Endothelial cell of umbilical vein (primary cell): ENCODE data around the gene SOWAHB. TPM values are rescaled to one million over a fixed set of nuclear protein-coding genes. Genes with fewer than 3 reads are reported as not detected.

Source experiments
- BruUV-seq: library from RNA; stranded (reverse); fragments of 400-500 nt; replicated peaks from 2 replicates; lab custom pipeline; 2021; lab: Mats Ljungman, UMichigan
- CTCF ChIA-PET: fragments of 300-600, 350-600 bp; sonication (Branson Sonifier 250); formaldehyde crosslinking; loops from one replicate; lab custom pipeline; 2021; ENCODE audit warnings: antibody characterized with exemption, inconsistent platforms; lab: Charles Lee
- POLR2A ChIA-PET: fragments of 300-600, 350-600 bp; sonication (Branson Sonifier 250); formaldehyde crosslinking; loops from one replicate; lab custom pipeline; 2021; ENCODE audit warnings: antibody characterized with exemption, inconsistent platforms; lab: Charles Lee
- DNase-seq: peaks from one replicate; pipeline ENCODE4 v3.0.0-alpha.2; 2011; ENCODE audit warnings: low read depth, low spot score
- FAIRE-seq: peaks from 2 replicates; lab custom pipeline; 2011; peaks lifted over from hg19 to GRCh38; lab: Jason Lieb, UNC
- H2AFZ ChIP-seq: 2 replicates; pipeline ENCODE4 v1.6.0; 2012; ENCODE audit warnings: low read depth, low read length, control low read depth, inconsistent platforms
- H3K27ac ChIP-seq: 2 replicates; pipeline ENCODE4 v1.5.1; 2011; ENCODE audit warnings: low read depth, mild to moderate bottlenecking, control low read depth, low read length, moderate library complexity; ENCODE audit not compliant: insufficient read depth
- H3K27me3 ChIP-seq, 2 experiments: 2 replicates each; pipeline versions ENCODE4 v1.6.0 to v1.6.1; 2011; ENCODE audit warnings: low read length in 2 of 2, mixed read lengths in 1 of 2; ENCODE audit not compliant: control insufficient read depth in 2 of 2, insufficient read depth in 2 of 2
- H3K36me3 ChIP-seq, 2 experiments: 2 replicates in 1 of 2; 3 replicates in 1 of 2; pipeline ENCODE4 v1.5.1; 2011; ENCODE audit warnings: low read length in 2 of 2, mild to moderate bottlenecking in 1 of 2, moderate library complexity in 1 of 2; ENCODE audit not compliant: control insufficient read depth in 2 of 2, insufficient read depth in 2 of 2; ENCODE audit errors: extremely low read depth in 1 of 2
- H3K4me1 ChIP-seq: 3 replicates; pipeline ENCODE4 v1.5.1; 2011; ENCODE audit warnings: mild to moderate bottlenecking, low read length; ENCODE audit not compliant: control insufficient read depth, insufficient read depth; ENCODE audit errors: extremely low read depth
- H3K4me2 ChIP-seq: 2 replicates; pipeline ENCODE4 v1.6.1; 2011; ENCODE audit warnings: low read length, control low read depth, mixed read lengths; ENCODE audit not compliant: insufficient read depth
- H3K4me3 ChIP-seq, 3 experiments: fragments of 200-600 bp in 1 of 3; sonication (generic), shearing (Covaris generic) in 1 of 3; replicated peaks in 1 of 3; 2 replicates each; pipeline ENCODE4 v1.5.1; 2011 to 2016; ENCODE audit warnings: control low read depth in 3 of 3, low read length in 3 of 3, mild to moderate bottlenecking in 2 of 3, inconsistent platforms in 1 of 3, low read depth in 1 of 3, moderate library complexity in 1 of 3; ENCODE audit not compliant: insufficient read depth in 1 of 3
- H3K79me2 ChIP-seq: 2 replicates; pipeline ENCODE4 v1.6.0; 2012; ENCODE audit warnings: low read length, inconsistent platforms; ENCODE audit not compliant: control insufficient read depth, insufficient read depth
- H3K9ac ChIP-seq: replicated peaks from 2 replicates; pipeline ENCODE3; 2011; ENCODE audit warnings: low read length, control low read depth; ENCODE audit not compliant: insufficient read depth; ENCODE audit errors: extremely low read depth
- H3K9me1 ChIP-seq: replicated peaks from 3 replicates; pipeline ENCODE4 v1.6.0; 2011; ENCODE audit warnings: mild to moderate bottlenecking, low read length; ENCODE audit not compliant: control insufficient read depth, insufficient read depth; ENCODE audit errors: extremely low read depth
- H3K9me3 ChIP-seq: replicated peaks from 2 replicates; pipeline ENCODE4 v1.5.1; 2012; ENCODE audit warnings: low read length, inconsistent platforms; ENCODE audit not compliant: control insufficient read depth, insufficient read depth
- H4K20me1 ChIP-seq: replicated peaks from 2 replicates; pipeline ENCODE3; 2011; ENCODE audit warnings: mild to moderate bottlenecking, low read length; ENCODE audit not compliant: control insufficient read depth, insufficient read depth; ENCODE audit errors: extremely low read depth
- CTCF ChIP-seq, 2 donors: IDR thresholded peaks; 1 replicate in 1 of 2; 2 replicates in 1 of 2; pipeline ENCODE4 v1.5.1; 2011; ENCODE audit warnings: low read length in 2 of 2, mild to moderate bottlenecking in 2 of 2, moderate library complexity in 2 of 2, control low read depth in 1 of 2, inconsistent platforms in 1 of 2, low read depth in 1 of 2; ENCODE audit not compliant: insufficient read depth in 1 of 2; ENCODE audit errors: extremely low read depth in 1 of 2
- EZH2 ChIP-seq: IDR thresholded peaks from 2 replicates; pipeline ENCODE4 v1.6.1; 2012; ENCODE audit warnings: borderline replicate concordance, low read depth, mild to moderate bottlenecking, moderate library complexity, low read length, inconsistent platforms; ENCODE audit not compliant: severe bottlenecking
- FOS ChIP-seq: IDR thresholded peaks from 2 replicates; pipeline ENCODE4 v1.6.1; 2011; ENCODE audit warnings: mild to moderate bottlenecking, low read length, moderate library complexity, borderline replicate concordance; ENCODE audit not compliant: insufficient read depth
- GATA2 ChIP-seq: IDR thresholded peaks from 2 replicates; pipeline ENCODE4 v1.7.0; 2011; ENCODE audit warnings: low read depth, mild to moderate bottlenecking, moderate library complexity, mixed read lengths, low read length; ENCODE audit not compliant: insufficient read length, insufficient read depth
- JUN ChIP-seq: IDR thresholded peaks from 2 replicates; pipeline ENCODE4 v1.6.1; 2011; ENCODE audit warnings: borderline replicate concordance, low read depth; ENCODE audit not compliant: insufficient read length, insufficient read depth
- MAX ChIP-seq: IDR thresholded peaks from 2 replicates; pipeline ENCODE4 v1.6.1; 2011; ENCODE audit not compliant: insufficient read depth, insufficient read length
- MYC ChIP-seq: IDR thresholded peaks from one replicate; pipeline ENCODE4 v1.6.1; 2011; ENCODE audit warnings: mild to moderate bottlenecking, low read depth, low read length
- POLR2A ChIP-seq: IDR thresholded peaks from 2 replicates; pipeline ENCODE4 v1.6.1; 2012; ENCODE audit warnings: low read depth, mild to moderate bottlenecking, control low read depth, low read length
- POLR2AphosphoS5 ChIP-seq: IDR thresholded peaks from 2 replicates; pipeline ENCODE4 v1.6.1; 2012; ENCODE audit warnings: low read depth, mild to moderate bottlenecking, control low read depth, low read length, moderate library complexity; ENCODE audit not compliant: insufficient read depth
- dilution Hi-C: fragments of 300-500 bp; cut with MboI; formaldehyde crosslinking; loops from one replicate; pipeline ENCODE4 v1.15.0; 2019; ENCODE audit warnings: low sequenced_read_pairs; ENCODE audit not compliant: extremely low pct_ligation_motif_present
- intact Hi-C: fragments of 100-400 bp; cut with micrococcal nuclease; formaldehyde crosslinking; loops from one replicate; pipeline ENCODE4 v1.10.0; 2022
- polyA plus RNA-seq, 4 experiments: library from polyadenylated mRNA; depleted of rRNA in 3 of 4; stranded (reverse) in 3 of 4; unstranded in 1 of 4; fragments of >200 nt; gene quantifications; 2 replicates each; pipeline versions ENCODE4 v1.2.1 to v1.2.3, GENCODE V29; 2011 to 2012; ENCODE audit warnings: missing spikeins in 1 of 4
- total RNA-seq: library from RNA; stranded (reverse); gene quantifications from 2 replicates; pipeline ENCODE4 v1.2.3, GENCODE V29; 2021

The SOWAHB gene
- total and polyA plus RNA-seq, 2 donors (not counting 3 experiments of a cell fraction or from before 2014, with no cell fraction given) = not detected

GRCh38 chr4:76874176-76874575 lies 23.8 kb downstream of the SOWAHB start:
- Histone ChIP-seq H3K79me2 (no peaks in the 10 kb centered on the region), H3K4me2 (no peak overlapping the region), H3K27ac (no peak overlapping the region), H3K9me3 (no peaks in the 10 kb centered on the region), H3K36me3 (no peaks in the 10 kb centered on the region), H3K27me3 (peaks cover 0 to 6% of the 10 kb centered on the region in 2 experiments), H3K9me1 (no peaks in the 10 kb centered on the region), H3K9ac (no peak overlapping the region), H2AFZ (no peak overlapping the region), H3K4me3 (no peak overlapping the region), H4K20me1 (no peaks in the 10 kb centered on the region), H3K4me1 (no peaks in the 10 kb centered on the region)
- TF ChIP-seq FOS = no peak
- TF ChIP-seq MAX = no peak
- no peak for TF ChIP-seq POLR2A
- no peak for TF ChIP-seq GATA2
- TF ChIP-seq JUN = no peak
- no peak for TF ChIP-seq CTCF (IDR thresholded peaks at IDR 0.05; ENCODE audit: extremely low read depth in 1 of 2, insufficient read depth in 1 of 2, low read depth in 1 of 2, low read length in 2 of 2)
- no peak for TF ChIP-seq EZH2
- no peak for TF ChIP-seq MYC
- no peak for TF ChIP-seq POLR2AphosphoS5
- DNase-seq (no peak), FAIRE-seq (no peak)
- ChIA-PET CTCF (no interaction called here), POLR2A (no interaction called here)
- dilution Hi-C loops = no loop called here
- no TSS peak for BruUV-seq
- intact Hi-C loops = no loop called here
